GM12875 (cell line): ENCODE results near the gene RNU5B-1.

Source experiments
- H3K4me3 ChIP-seq: one replicate; pipeline ENCODE4 v1.5.1; 2011; ENCODE audit warnings: low read depth, low read length, control low read depth
- CTCF ChIP-seq: IDR thresholded peaks from 2 replicates; pipeline ENCODE4 v1.5.1; 2011; ENCODE audit warnings: low read depth, mild to moderate bottlenecking, control low read depth, inconsistent platforms, low read length, moderate library complexity, borderline replicate concordance; ENCODE audit not compliant: insufficient read depth

RNU5B-1 gene

GRCh38 chr15:65289261-65289854 is 15.1 kb upstream of the RNU5B-1 start:
- TF ChIP-seq CTCF = no peak
- no peak overlapping the region for H3K4me3 ChIP-seq

- H3K4me3 ChIP-seq = no peak overlapping the region
- no peak for TF ChIP-seq CTCF
Observed at GRCh38 chr15:65290228-65290627, 14.2 kb upstream of the RNU5B-1 start.

- TF ChIP-seq CTCF = no peak
Observed at GRCh38 chr15:65292938-65293518, 11.4 kb upstream of the RNU5B-1 start.

GRCh38 chr15:65298731-65299130 is 5.7 kb upstream of the RNU5B-1 start:
- no peak for TF ChIP-seq CTCF
- no peak overlapping the region for H3K4me3 ChIP-seq

More at GRCh38 chr15:65292938-65293518, 11.4 kb upstream of the RNU5B-1 start:
- H3K4me3 ChIP-seq = no peak overlapping the region

- H3K4me3 ChIP-seq = no peak overlapping the region
- TF ChIP-seq CTCF = no peak
Observed at GRCh38 chr15:65300924-65301441, 3.5 kb upstream of the RNU5B-1 start.

GRCh38 chr15:65302061-65302460 is 2.4 kb upstream of the RNU5B-1 start:
- no peak overlapping the region for H3K4me3 ChIP-seq
- TF ChIP-seq CTCF = no peak
